ENCODE measurements around the gene WFS1.

WFS1 gene, protein sequence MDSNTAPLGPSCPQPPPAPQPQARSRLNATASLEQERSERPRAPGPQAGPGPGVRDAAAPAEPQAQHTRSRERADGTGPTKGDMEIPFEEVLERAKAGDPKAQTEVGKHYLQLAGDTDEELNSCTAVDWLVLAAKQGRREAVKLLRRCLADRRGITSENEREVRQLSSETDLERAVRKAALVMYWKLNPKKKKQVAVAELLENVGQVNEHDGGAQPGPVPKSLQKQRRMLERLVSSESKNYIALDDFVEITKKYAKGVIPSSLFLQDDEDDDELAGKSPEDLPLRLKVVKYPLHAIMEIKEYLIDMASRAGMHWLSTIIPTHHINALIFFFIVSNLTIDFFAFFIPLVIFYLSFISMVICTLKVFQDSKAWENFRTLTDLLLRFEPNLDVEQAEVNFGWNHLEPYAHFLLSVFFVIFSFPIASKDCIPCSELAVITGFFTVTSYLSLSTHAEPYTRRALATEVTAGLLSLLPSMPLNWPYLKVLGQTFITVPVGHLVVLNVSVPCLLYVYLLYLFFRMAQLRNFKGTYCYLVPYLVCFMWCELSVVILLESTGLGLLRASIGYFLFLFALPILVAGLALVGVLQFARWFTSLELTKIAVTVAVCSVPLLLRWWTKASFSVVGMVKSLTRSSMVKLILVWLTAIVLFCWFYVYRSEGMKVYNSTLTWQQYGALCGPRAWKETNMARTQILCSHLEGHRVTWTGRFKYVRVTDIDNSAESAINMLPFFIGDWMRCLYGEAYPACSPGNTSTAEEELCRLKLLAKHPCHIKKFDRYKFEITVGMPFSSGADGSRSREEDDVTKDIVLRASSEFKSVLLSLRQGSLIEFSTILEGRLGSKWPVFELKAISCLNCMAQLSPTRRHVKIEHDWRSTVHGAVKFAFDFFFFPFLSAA

DNA sequence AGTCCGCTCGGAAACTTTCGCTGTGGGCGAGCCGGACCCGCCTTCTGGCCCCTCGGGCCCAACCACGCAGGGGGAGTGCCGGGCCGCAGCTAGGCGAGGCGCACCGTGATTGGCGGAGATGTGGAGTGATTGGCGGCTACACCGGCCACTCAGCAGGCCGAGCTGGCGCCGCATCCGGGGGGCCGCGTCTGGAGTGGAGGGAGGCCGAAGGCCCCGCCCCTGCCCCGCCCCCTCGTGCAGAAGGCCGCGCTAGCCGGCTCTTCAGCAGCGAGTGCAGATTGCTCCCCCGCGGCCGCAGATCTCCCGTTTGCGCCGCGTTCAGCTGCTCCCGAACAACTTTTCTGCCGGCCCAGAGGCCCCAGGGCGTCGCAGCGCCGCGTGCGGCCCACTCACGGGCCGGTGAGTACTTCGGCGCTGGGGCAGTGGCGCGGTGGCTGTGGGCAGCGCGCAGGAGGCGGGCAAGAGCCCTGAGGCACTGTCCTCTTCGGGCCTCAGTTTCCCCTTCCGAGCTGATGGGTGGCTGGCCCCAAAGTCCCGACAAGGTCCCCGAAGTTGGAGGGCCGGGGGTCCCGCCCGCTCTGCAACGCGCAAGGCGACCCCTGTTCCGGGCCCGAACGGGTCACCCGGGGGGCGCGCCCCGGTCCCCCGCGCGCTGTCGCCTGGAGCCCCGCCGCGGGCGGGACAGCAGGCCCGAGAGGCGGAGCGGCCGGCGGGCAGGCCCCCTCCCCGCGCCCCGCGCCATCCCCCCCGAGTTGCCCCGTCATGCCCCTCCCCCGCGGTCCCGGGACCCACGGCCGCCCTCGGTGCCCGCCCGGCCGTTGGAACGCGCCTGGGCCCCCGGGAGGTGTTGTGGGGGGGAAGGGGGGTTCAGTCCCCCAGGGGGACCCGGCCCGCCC lies at the start of gene WFS1:
Gene WFS1, plus strand, starts transcription at position 235 of the 896 bp plus-strand sequence. CDS start 7,606 bp downstream, outside the sequence.
- H3K9me3 ChIP-seq (ENCODE audit: control insufficient read depth, insufficient read depth, low read depth, low read length) = no peaks in the 10 kb centered on the region
- H3K9ac ChIP-seq (ENCODE audit: low read length) = peak within 1 kb of the TSS; percentile 62
- H3K27ac ChIP-seq (ENCODE audit: low read depth, low read length) = no peak within 1 kb of the TSS
- peak within 1 kb of the TSS; percentile 79 for H3K4me3 ChIP-seq (ENCODE audit: low read depth, low read length)
- peaks cover 10% of the 10 kb centered on the region for H3K27me3 ChIP-seq (ENCODE audit: control insufficient read depth, insufficient read depth, low read length)
- peaks cover 34% of the 10 kb centered on the region for H3K4me1 ChIP-seq (ENCODE audit: control insufficient read depth, insufficient read depth, low read length)
- H3K36me3 ChIP-seq (ENCODE audit: control insufficient read depth, insufficient read depth, low read length) = no peaks in the 10 kb centered on the region

DNA sequence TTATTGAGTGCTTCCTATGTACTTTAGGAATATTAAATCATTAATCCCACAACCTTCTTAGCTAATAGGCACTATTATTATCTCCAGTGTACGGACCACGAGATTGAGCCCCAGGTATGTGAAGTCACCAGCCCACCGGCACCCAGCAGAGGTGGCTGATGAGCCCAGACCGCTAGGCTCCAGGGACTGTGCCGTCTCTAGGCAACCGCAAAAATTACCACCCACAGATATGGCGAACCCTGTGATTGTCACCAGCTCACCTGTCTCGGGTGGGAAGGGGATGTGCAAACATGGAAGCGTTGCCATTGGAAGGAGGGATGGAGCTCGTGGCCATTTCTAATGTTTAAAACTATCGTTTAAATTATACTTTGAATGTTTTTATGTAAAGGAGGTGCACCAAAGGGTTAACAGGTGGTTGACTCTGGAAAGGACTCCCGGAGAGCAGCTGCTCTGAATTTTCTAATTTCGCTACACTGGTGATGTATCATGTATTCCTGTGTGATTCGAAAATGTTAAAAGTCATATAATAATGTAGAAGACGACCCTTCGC lies 48.3 kb upstream of the WFS1 start:
- H3K27ac ChIP-seq (ENCODE audit: low read depth, low read length) = no peak overlapping the region
- peaks cover 23% of the 10 kb centered on the region for H3K27me3 ChIP-seq (ENCODE audit: control insufficient read depth, insufficient read depth, low read length)
- no peaks in the 10 kb centered on the region for H3K4me1 ChIP-seq (ENCODE audit: control insufficient read depth, insufficient read depth, low read length)
- no peaks in the 10 kb centered on the region for H3K9me3 ChIP-seq (ENCODE audit: control insufficient read depth, insufficient read depth, low read depth, low read length)
- H3K9ac ChIP-seq (ENCODE audit: low read length) = no peak overlapping the region
- no peaks in the 10 kb centered on the region for H3K36me3 ChIP-seq (ENCODE audit: control insufficient read depth, insufficient read depth, low read length)
- peak overlapping the region; percentile 67 for H3K4me3 ChIP-seq (ENCODE audit: low read depth, low read length)

DNA sequence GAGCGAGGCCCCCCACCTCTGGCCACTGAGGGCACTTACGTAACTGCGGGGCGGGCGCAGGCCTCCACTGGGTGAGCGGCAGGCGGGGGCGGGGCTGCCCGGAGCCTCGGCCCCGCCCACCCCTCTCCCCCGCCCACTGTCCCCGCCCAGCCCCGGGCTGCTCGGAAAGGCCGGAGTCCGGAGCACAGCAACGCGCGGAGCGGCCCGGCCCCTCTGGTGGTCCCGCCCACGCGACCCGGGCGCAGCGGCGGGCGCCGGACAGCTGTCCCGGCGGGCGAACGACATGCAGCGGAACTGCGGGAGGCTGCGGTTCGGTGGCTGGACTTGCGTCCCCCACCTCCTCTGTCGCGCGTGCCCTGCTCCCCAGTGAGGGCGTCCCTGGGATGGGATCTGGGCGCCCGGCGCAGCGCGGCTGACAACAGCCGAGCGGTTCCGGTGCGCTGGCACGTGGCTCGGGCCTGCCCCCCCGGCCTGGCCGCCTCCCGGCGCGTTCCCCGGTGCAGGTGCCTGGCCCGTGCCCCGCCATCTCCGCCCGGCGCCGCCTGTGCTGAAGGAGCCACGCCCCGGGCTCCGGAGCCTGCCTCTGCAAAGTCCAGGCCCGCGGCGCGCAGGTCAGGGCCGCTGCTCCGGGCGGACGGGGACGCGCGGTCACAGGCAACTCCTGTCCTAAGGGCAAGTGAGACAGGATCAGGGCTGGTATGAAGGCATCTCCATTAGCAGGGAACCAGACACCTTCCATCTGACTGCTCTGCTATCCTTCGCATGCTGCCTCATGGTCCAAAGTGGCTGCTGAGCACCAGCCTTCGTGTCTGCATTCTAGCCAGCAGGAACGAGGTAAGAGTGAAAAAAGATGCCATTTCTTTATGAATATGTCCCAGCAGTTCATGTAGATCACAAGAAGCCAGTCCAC lies 47.5 kb upstream of the WFS1 start:
- Histone ChIP-seq H3K36me3 (ENCODE audit: control insufficient read depth, insufficient read depth, low read length) (no peaks in the 10 kb centered on the region), H3K4me3 (ENCODE audit: low read depth, low read length) (peak overlapping the region; percentile 67), H3K4me1 (ENCODE audit: control insufficient read depth, insufficient read depth, low read length) (no peaks in the 10 kb centered on the region), H3K9me3 (ENCODE audit: control insufficient read depth, insufficient read depth, low read depth, low read length) (no peaks in the 10 kb centered on the region), H3K27ac (ENCODE audit: low read depth, low read length) (no peak overlapping the region), H3K9ac (ENCODE audit: low read length) (no peak overlapping the region), H3K27me3 (ENCODE audit: control insufficient read depth, insufficient read depth, low read length) (peaks cover 23% of the 10 kb centered on the region)

DNA sequence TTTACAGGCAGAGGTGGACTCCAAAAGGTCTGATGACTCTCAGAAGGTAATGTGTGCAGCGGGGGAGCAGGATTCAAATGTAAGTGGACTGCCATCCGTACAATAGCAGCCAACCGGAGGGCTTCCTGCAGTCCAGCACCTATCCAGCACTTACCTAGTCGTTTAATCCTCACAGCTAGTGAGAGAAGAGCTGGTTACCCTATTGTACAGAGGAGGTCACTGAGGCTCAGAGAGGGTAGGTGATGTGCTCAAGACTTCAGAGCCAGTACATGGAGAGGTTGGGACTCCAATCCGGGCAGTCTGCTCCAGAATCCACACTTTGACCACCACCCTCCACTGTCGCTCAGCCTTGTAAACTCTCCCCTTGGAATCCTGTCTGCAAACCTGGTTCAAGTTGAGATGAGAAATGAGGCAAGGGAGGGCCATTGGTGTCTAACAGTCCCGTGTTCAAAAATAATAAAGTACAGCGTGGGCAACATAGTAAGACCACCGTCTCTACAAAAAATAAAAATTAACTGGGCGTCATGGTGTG lies 46.8 kb upstream of the WFS1 start:
- Histone ChIP-seq H3K4me3 (ENCODE audit: low read depth, low read length) (peak overlapping the region; percentile 52; the same call in 1 of the 2 replicates), H3K9ac (ENCODE audit: low read length) (no peak overlapping the region), H3K4me1 (ENCODE audit: control insufficient read depth, insufficient read depth, low read length) (no peaks in the 10 kb centered on the region), H3K27me3 (ENCODE audit: control insufficient read depth, insufficient read depth, low read length) (peaks cover 23% of the 10 kb centered on the region), H3K27ac (ENCODE audit: low read depth, low read length) (no peak overlapping the region), H3K9me3 (ENCODE audit: control insufficient read depth, insufficient read depth, low read depth, low read length) (no peaks in the 10 kb centered on the region), H3K36me3 (ENCODE audit: control insufficient read depth, insufficient read depth, low read length) (no peaks in the 10 kb centered on the region)

DNA sequence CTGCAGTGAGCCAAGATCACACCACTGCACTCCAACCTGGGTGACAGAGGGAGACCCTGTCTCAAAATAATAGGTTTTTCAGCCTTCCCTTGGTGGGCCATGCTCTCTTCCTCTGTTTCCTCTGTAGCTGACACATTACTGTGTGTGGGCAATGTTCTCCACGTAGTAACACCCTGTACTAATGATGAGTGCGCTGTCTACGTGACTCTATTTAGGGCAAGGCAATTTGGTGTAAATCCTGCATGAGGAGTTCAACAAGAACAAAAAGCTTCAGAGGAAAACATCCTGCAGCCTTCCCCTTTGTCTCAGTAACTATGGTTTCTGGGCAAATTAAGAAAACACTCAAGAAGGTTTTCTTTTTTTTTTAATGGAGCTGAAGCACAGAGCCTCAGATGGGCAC lies 44.9 kb upstream of the WFS1 start:
- Histone ChIP-seq H3K9ac (ENCODE audit: low read length) (no peak overlapping the region), H3K27ac (ENCODE audit: low read depth, low read length) (no peak overlapping the region), H3K9me3 (ENCODE audit: control insufficient read depth, insufficient read depth, low read depth, low read length) (no peaks in the 10 kb centered on the region), H3K4me3 (ENCODE audit: low read depth, low read length) (no peak overlapping the region), H3K36me3 (ENCODE audit: control insufficient read depth, insufficient read depth, low read length) (no peaks in the 10 kb centered on the region), H3K4me1 (ENCODE audit: control insufficient read depth, insufficient read depth, low read length) (no peaks in the 10 kb centered on the region), H3K27me3 (ENCODE audit: control insufficient read depth, insufficient read depth, low read length) (peaks cover 23% of the 10 kb centered on the region)

DNA sequence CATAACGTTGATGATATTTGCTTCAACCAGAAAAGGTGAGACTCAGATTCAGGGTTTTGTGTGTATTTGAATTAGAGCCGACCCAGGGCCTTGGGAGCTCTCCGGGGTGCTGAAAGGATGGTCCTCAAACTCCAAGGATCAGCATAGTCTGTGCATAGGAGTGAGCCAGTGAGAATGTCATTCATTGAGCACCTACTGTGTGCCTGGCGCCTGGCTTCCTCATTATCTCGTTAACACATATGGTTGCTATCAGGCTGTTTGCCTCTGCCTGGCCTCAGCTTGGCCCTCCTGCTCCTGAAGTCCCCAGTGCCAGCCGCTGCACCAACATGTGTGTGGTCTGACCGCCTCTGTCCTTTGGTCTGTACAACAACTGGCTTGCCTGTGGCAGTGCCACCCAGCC lies 44.2 kb upstream of the WFS1 start:
- Histone ChIP-seq H3K9me3 (ENCODE audit: control insufficient read depth, insufficient read depth, low read depth, low read length) (no peaks in the 10 kb centered on the region), H3K36me3 (ENCODE audit: control insufficient read depth, insufficient read depth, low read length) (no peaks in the 10 kb centered on the region), H3K4me3 (ENCODE audit: low read depth, low read length) (no peak overlapping the region)

DNA sequence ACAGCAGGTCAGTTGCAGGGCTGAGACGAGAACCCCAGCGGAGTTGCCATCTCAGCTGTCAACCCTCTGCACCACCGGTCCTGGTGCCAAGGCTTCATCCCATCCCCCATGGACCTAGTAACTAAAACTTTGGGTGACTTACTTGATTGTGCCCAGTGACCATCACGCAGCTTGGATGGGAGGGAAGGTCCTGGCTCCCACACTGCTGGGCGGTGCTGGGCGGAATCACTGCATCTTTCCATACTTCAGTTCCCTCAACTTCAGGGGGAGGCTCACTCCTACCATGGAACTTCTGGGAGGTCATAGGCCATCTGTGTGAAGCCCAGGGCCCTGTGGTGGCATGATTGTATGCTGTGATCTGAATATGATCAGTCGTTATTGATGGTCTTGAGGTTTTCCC lies 43.1 kb upstream of the WFS1 start:
- Histone ChIP-seq H3K27me3 (ENCODE audit: control insufficient read depth, insufficient read depth, low read length) (peaks cover 8% of the 10 kb centered on the region), H3K4me3 (ENCODE audit: low read depth, low read length) (no peak overlapping the region), H3K27ac (ENCODE audit: low read depth, low read length) (no peak overlapping the region), H3K9me3 (ENCODE audit: control insufficient read depth, insufficient read depth, low read depth, low read length) (no peaks in the 10 kb centered on the region), H3K9ac (ENCODE audit: low read length) (no peak overlapping the region), H3K36me3 (ENCODE audit: control insufficient read depth, insufficient read depth, low read length) (no peaks in the 10 kb centered on the region), H3K4me1 (ENCODE audit: control insufficient read depth, insufficient read depth, low read length) (no peaks in the 10 kb centered on the region)

More for the DNA sequence above, 44.2 kb upstream of the WFS1 start:
- Histone ChIP-seq H3K4me1 (ENCODE audit: control insufficient read depth, insufficient read depth, low read length) (no peaks in the 10 kb centered on the region), H3K9ac (ENCODE audit: low read length) (no peak overlapping the region), H3K27me3 (ENCODE audit: control insufficient read depth, insufficient read depth, low read length) (peaks cover 19% of the 10 kb centered on the region), H3K27ac (ENCODE audit: low read depth, low read length) (no peak overlapping the region)

DNA sequence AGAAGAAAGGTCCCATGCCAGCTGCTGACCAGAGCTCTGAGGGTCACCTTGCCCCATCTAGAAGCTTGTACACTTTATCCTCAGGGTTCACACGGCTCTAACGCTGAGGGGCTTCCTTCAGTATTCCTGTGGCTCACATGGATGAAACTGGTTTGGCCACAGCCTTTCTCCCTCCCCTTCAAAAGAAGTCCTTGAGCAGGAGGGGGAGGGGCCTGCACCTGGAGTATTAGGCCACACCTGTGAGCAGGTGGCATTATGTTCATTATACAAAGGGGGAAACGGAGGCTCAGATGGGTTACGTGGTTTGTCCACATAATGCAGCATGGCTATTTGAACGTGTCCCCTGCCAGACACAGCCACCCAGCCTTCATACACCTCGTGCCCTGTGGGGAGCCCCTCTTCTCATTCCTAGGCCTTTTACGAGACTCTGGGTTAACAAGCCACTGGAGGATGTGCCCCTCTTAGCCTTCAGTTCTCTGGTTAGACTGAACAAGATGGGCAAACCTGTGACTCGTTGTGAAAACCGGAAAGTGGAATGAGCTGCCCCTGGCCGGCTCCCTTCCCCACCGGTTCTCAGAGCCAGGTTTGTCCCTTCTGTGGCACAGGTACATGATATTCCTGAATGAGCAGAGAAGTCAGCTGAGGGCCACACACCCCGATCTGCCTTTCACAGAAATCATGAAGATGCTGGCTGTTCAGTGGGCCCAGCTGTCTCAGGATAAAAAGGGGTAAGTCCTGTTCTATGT lies 42.1 kb upstream of the WFS1 start:
- Histone ChIP-seq H3K27me3 (ENCODE audit: control insufficient read depth, insufficient read depth, low read length) (peaks cover 2% of the 10 kb centered on the region), H3K4me1 (ENCODE audit: control insufficient read depth, insufficient read depth, low read length) (no peaks in the 10 kb centered on the region), H3K4me3 (ENCODE audit: low read depth, low read length) (no peak overlapping the region), H3K9ac (ENCODE audit: low read length) (no peak overlapping the region), H3K27ac (ENCODE audit: low read depth, low read length) (no peak overlapping the region), H3K36me3 (ENCODE audit: control insufficient read depth, insufficient read depth, low read length) (no peaks in the 10 kb centered on the region), H3K9me3 (ENCODE audit: control insufficient read depth, insufficient read depth, low read depth, low read length) (no peaks in the 10 kb centered on the region)

Data from HUES6 (cell line).